ENCODE data around the gene SMPD3. TPM values are rescaled to one million over a fixed set of nuclear protein-coding genes. Genes with fewer than 3 reads are reported as not detected.

Gene SMPD3
- total and polyA plus RNA-seq, 2 of the 8 experiments (the other 6 are each of a cell fraction or from before 2014, with no cell fraction given) = 0.39 to 1.3 TPM

DNA sequence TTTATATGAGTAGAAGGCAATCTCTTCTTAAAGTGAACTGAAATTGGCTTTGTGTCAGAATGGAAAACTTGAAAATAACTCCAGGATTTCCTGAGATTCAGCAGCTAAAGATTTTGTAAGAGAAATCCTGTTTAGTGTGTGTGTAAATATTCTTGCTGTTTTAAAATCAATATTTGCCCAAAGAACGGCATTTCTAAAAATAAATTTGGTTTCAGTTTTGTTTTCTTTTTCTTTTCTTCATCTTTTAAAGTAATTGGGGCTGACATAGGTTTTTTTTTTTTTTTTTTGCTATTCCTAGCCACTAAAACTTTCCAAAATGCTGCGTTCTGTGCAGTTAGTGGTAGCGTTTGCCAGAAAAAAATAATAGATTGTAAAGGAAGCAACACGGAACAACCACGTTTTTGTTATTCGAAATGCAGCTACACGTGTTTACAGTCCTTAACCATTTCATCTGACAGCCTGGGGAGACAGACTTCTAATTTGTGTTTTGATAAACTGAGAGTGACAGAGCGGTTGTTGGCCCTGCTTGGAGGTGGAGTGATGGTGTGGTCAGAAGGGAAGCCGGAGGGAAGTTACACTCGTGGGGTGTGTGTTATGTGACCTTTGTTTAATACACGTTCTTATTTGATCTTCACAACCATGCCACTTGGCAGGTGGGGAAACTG, 21.6 kb upstream of the SMPD3 start:
- Histone ChIP-seq H4K20me1 (replicated peaks in 1 of 2; ENCODE audit: control insufficient read depth in 1 of 2, insufficient read depth in 2 of 2, low read length in 2 of 2) (no peaks in the 10 kb centered on the region), H2BK20ac (ENCODE audit: low read length) (no peak overlapping the region), H3K79me1 (ENCODE audit: low read depth, low read length) (no peaks in the 10 kb centered on the region), H4K8ac (ENCODE audit: extremely low read depth, insufficient read depth, low read length) (no peak overlapping the region), H2BK120ac (replicated peaks; ENCODE audit: low read depth, low read length) (no peak overlapping the region), H2BK15ac (ENCODE audit: low read length) (peak overlapping the region; percentile 72), H3K9ac (replicated peaks in 1 of 4; ENCODE audit: extremely low read depth in 1 of 4, low read depth in 3 of 4, low read length in 3 of 4) (no peak overlapping the region), H3K36me3 (ENCODE audit: control insufficient read depth in 2 of 4, insufficient read depth in 4 of 4, low read length in 3 of 4) (no peaks in the 10 kb centered on the region), H3K56ac (replicated peaks; ENCODE audit: insufficient read length, low read depth, low read length) (no peak overlapping the region), H2AK5ac (ENCODE audit: low read depth, low read length) (no peak overlapping the region), H3K18ac (ENCODE audit: extremely low read depth, low read length) (no peak overlapping the region), H3K23me2 (ENCODE audit: low read depth, low read length) (no peaks in the 10 kb centered on the region), H3K4me3 (ENCODE audit: extremely low read depth in 1 of 4, insufficient read depth in 2 of 4, low read depth in 3 of 4, low read length in 4 of 4) (no peak overlapping the region), H3K23ac (ENCODE audit: insufficient read length) (no peak overlapping the region), H3K4me1 (replicated peaks in 1 of 4; ENCODE audit: control insufficient read depth in 3 of 4, insufficient read depth in 4 of 4, low read length in 3 of 4) (0 out of 7 replicates have a peak, but pooled peaks cover 0 to 2% (median 0%) of the 10 kb centered on the region in 4 experiments), H3K27me3 (replicated peaks in 1 of 4; ENCODE audit: control insufficient read depth in 3 of 4, extremely low read depth in 1 of 4, insufficient read depth in 3 of 4, low read length in 3 of 4) (no peaks in the 10 kb centered on the region), H3K4me2 (ENCODE audit: insufficient read depth in 1 of 2, low read depth in 2 of 2, low read length in 2 of 2) (no peak overlapping the region), H3K9me3 (ENCODE audit: insufficient read depth in 2 of 2, low read depth in 1 of 2, low read length in 1 of 2) (no peaks in the 10 kb centered on the region), H3K27ac (ENCODE audit: low read depth, low read length) (no peak overlapping the region), H4K91ac (replicated peaks; ENCODE audit: insufficient read length, low read length) (peak overlapping the region; percentile 56), H4K5ac (ENCODE audit: insufficient read length, low read depth, low read length) (no peak overlapping the region), H2BK5ac (ENCODE audit: low read depth, low read length) (no peak overlapping the region), H2BK12ac (ENCODE audit: low read depth, low read length) (peak overlapping the region; percentile 68; the same call in 1 of the 2 replicates), H3K79me2 (ENCODE audit: control insufficient read depth in 1 of 2, insufficient read depth in 2 of 2, low read length in 2 of 2) (no peaks in the 10 kb centered on the region), H3K14ac (ENCODE audit: insufficient read length) (no peak overlapping the region), H3K4ac (replicated peaks; ENCODE audit: insufficient read length, low read depth, low read length) (no peak overlapping the region), H2AFZ (ENCODE audit: low read length) (no peak overlapping the region)
- ChIA-PET CTCF (ENCODE audit: partially characterized antibody) (interaction anchor here (0.6 to 2.7 kb wide), 8 partner anchors 8 to 103 kb away, joined by 3 to 8 read pairs (median 5); no protein-coding TSS in a partner anchor), POLR2A (ENCODE audit: partially characterized antibody) (no interaction called here)
- 74% methylated on average over 11 of the region's 11 CpGs; no CpG with 5 or more reads in 1 of the 2 experiments for WGBS, 2 experiments (ENCODE audit: extremely low coverage in 1 of 2, insufficient coverage in 1 of 2, insufficient read length in 1 of 2, insufficient replicate concordance in 2 of 2, low coverage in 1 of 2, low lambda C conversion rate in 2 of 2, missing lambda C conversion rate in 1 of 2)
- FAIRE-seq (no peak), DNase-seq (ENCODE audit: low read depth in 1 of 2, low spot score in 2 of 2) (no peak)
- TF ChIP-seq TAF1 (IDR thresholded peaks at IDR 0.05; ENCODE audit: low read depth, low read length) = no peak
- TF ChIP-seq RFX5 (IDR thresholded peaks at IDR 0.05; ENCODE audit: borderline replicate concordance, low read depth, low read length) = no peak
- TF ChIP-seq KDM5A (IDR thresholded peaks at IDR 0.05; ENCODE audit: low read length) = no peak
- no peak for TF ChIP-seq JUND (IDR thresholded peaks at IDR 0.05; ENCODE audit: low read length)
- no peak for TF ChIP-seq SP2 (IDR thresholded peaks at IDR 0.05; ENCODE audit: low read length)
- TF ChIP-seq, protein P1, sequence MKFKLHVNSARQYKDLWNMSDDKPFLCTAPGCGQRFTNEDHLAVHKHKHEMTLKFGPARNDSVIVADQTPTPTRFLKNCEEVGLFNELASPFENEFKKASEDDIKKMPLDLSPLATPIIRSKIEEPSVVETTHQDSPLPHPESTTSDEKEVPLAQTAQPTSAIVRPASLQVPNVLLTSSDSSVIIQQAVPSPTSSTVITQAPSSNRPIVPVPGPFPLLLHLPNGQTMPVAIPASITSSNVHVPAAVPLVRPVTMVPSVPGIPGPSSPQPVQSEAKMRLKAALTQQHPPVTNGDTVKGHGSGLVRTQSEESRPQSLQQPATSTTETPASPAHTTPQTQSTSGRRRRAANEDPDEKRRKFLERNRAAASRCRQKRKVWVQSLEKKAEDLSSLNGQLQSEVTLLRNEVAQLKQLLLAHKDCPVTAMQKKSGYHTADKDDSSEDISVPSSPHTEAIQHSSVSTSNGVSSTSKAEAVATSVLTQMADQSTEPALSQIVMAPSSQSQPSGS (IDR thresholded peaks at IDR 0.05; ENCODE audit: low read length) = no peak
- TF ChIP-seq POLR2A (IDR thresholded peaks at IDR 0.05; ENCODE audit: control extremely low read depth in 1 of 2, low read depth in 2 of 2, low read length in 2 of 2) = no peak
- no peak for TF ChIP-seq NRF1 (IDR thresholded peaks at IDR 0.05; ENCODE audit: low read depth, low read length)
- no peak for TF ChIP-seq PHF8 (conservative IDR thresholded peaks at IDR 0.05; ENCODE audit: low read depth, low read length)
- no peak for TF ChIP-seq SAP30 (IDR thresholded peaks at IDR 0.05; ENCODE audit: insufficient read depth, insufficient replicate concordance, low read length)
- no peak for TF ChIP-seq TCF12 (IDR thresholded peaks at IDR 0.05; ENCODE audit: low read depth, low read length)
- no peak for TF ChIP-seq CBX5 (IDR thresholded peaks at IDR 0.05; ENCODE audit: low read depth, low read length)
- no peak for TF ChIP-seq CHD2 (IDR thresholded peaks at IDR 0.05; ENCODE audit: low read length)
